ENCODE measurements around the gene GPAT3. TPM values are rescaled to one million over a fixed set of nuclear protein-coding genes. Genes with fewer than 3 reads are reported as not detected.

Gene GPAT3
- polyA plus RNA-seq, 4 donors = 12.9 to 22.4 (median 18.6) TPM

DNA sequence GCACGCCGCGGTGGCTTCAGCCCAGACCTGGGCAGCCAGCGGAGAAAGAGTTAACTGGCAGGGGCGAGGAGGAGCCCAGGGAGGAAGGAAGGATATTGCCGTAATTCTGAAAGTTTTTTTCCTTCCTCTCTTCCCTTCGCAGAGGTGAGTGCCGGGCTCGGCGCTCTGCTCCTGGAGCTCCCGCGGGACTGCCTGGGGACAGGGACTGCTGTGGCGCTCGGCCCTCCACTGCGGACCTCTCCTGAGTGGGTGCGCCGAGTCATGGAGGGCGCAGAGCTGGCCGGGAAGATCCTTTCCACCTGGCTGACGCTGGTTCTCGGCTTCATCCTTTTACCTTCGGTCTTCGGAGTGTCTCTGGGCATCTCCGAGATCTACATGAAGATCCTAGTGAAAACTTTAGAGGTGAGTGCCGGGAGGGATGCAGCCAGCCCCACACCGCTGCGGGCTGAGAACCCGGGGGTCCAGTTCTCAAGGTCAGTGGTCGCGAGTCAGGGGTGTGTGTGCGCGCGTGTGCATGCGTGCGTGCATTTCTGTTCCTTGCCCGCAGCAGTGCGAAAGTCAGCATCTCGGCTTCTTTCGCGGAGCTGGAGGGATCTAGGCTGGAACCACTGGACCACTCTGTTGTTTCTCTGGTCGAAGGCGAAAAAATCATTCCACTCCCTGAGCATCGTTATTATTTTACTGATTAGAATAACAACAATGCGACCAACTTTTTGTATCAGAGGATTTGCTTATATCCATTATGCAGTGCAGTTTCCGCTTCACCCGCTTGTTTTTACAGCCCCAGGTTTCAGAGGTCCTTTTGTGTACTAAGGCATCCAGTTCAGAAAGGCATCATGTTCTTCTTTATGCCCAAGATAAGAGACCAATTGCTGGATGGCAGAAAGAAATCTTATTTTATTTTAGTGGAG is 709 bp downstream of the GPAT3 start:
- H3K27ac ChIP-seq (ENCODE audit: low read depth in 1 of 3, low read length in 2 of 3) = peak overlapping the region; percentile 44 to 94 (median 88)
- FAIRE-seq = no peak
- H3K4me1 ChIP-seq (ENCODE audit: control insufficient read depth in 3 of 3, insufficient read depth in 2 of 3, low read depth in 1 of 3, low read length in 2 of 3) = peaks cover 0 to 16% (median 2%) of the 10 kb centered on the region in 3 donors
- no peaks in the 10 kb centered on the region for H3K36me3 ChIP-seq (ENCODE audit: control insufficient read depth in 3 of 3, insufficient read depth in 2 of 3, low read depth in 1 of 3, low read length in 3 of 3)
- WGBS, 3 donors = 3 to 10% (median 7%) methylated on average over 40 to 46 of the region's 46 CpGs
- no peaks in the 10 kb centered on the region for H3K9me3 ChIP-seq (ENCODE audit: control insufficient read depth in 2 of 2, insufficient read depth in 1 of 2, low read depth in 1 of 2, low read length in 1 of 2)
- DNase-seq = peak; percentile 65 to 79
- peak overlapping the region; percentile 59 to 77 (median 63) for H3K4me3 ChIP-seq (ENCODE audit: low read depth in 1 of 3, low read length in 3 of 3)
- peaks cover 0 to 9% (median 0%) of the 10 kb centered on the region in 3 donors for H3K27me3 ChIP-seq (ENCODE audit: control insufficient read depth in 3 of 3, insufficient read depth in 3 of 3, low read length in 3 of 3)

DNA sequence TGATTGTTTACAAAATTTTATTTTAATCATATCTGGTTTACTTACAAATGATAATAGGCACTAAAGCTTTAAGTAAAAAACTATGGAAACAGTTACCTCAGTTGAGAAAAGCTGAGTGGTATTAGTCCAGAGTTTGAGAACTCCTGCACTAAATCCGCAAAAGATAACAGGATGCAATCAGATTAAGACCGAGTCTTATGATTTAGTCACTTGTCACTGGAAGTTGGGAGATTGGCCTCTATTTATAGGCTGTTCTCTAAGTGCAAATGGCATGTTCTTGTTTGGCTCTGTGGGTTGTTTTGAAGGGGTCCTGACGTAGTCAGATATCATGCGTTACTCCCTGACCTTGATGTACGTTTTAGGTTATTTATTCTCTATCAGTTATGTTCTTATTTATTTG is 6.3 kb downstream of the GPAT3 start:
- 80 to 86% (median 84%) methylated on average over 5 of the region's 5 CpGs for WGBS, 3 donors
- FAIRE-seq = no peak
- H3K27ac ChIP-seq (ENCODE audit: low read depth in 1 of 3, low read length in 2 of 3) = no peak overlapping the region

DNA sequence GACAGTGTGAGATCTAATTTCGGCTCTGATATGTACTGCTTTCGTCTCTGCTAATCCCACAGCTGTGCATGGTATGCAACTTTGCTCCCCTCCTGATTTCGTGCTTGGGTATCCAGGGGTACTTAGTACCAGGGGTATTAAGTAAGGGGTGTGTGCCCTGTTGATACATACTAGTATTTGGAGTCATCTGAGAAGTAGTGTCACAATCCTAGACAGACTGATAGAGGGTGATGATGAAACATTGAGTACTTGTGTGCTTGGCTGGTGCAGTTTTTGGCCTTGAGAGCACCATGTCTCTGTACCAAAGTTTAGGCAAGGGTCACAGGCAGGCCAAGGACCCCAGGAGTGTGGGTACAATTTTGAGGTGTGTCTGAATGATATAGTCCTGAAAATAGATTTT is 10.9 kb downstream of the GPAT3 start:
- no peak for DNase-seq
- Histone ChIP-seq H3K4me3 (ENCODE audit: low read depth in 1 of 3, low read length in 3 of 3) (no peak overlapping the region), H3K4me1 (ENCODE audit: control insufficient read depth in 3 of 3, insufficient read depth in 2 of 3, low read depth in 1 of 3, low read length in 2 of 3) (peaks cover 0 to 7% (median 3%) of the 10 kb centered on the region in 3 donors), H3K36me3 (ENCODE audit: control insufficient read depth in 3 of 3, insufficient read depth in 2 of 3, low read depth in 1 of 3, low read length in 3 of 3) (no peaks in the 10 kb centered on the region), H3K27me3 (ENCODE audit: control insufficient read depth in 3 of 3, insufficient read depth in 3 of 3, low read length in 3 of 3) (no peaks in the 10 kb centered on the region), H3K27ac (ENCODE audit: low read depth in 1 of 3, low read length in 2 of 3) (no peak overlapping the region), H3K9me3 (ENCODE audit: control insufficient read depth in 2 of 2, insufficient read depth in 1 of 2, low read depth in 1 of 2, low read length in 1 of 2) (no peaks in the 10 kb centered on the region)
- WGBS, 3 donors = 82 to 94% (median 87%) methylated on average over 3 of the region's 3 CpGs
- no peak for FAIRE-seq

More for the DNA sequence above, 6.3 kb downstream of the GPAT3 start:
- no peaks in the 10 kb centered on the region for H3K36me3 ChIP-seq (ENCODE audit: control insufficient read depth in 3 of 3, insufficient read depth in 2 of 3, low read depth in 1 of 3, low read length in 3 of 3)
- no peaks in the 10 kb centered on the region for H3K9me3 ChIP-seq (ENCODE audit: control insufficient read depth in 2 of 2, insufficient read depth in 1 of 2, low read depth in 1 of 2, low read length in 1 of 2)
- DNase-seq = no peak
- no peaks in the 10 kb centered on the region for H3K27me3 ChIP-seq (ENCODE audit: control insufficient read depth in 3 of 3, insufficient read depth in 3 of 3, low read length in 3 of 3)
- H3K4me3 ChIP-seq (ENCODE audit: low read depth in 1 of 3, low read length in 3 of 3) = no peak overlapping the region
- H3K4me1 ChIP-seq (ENCODE audit: control insufficient read depth in 3 of 3, insufficient read depth in 2 of 3, low read depth in 1 of 3, low read length in 2 of 3) = peaks cover 0 to 14% (median 0%) of the 10 kb centered on the region in 3 donors

DNA sequence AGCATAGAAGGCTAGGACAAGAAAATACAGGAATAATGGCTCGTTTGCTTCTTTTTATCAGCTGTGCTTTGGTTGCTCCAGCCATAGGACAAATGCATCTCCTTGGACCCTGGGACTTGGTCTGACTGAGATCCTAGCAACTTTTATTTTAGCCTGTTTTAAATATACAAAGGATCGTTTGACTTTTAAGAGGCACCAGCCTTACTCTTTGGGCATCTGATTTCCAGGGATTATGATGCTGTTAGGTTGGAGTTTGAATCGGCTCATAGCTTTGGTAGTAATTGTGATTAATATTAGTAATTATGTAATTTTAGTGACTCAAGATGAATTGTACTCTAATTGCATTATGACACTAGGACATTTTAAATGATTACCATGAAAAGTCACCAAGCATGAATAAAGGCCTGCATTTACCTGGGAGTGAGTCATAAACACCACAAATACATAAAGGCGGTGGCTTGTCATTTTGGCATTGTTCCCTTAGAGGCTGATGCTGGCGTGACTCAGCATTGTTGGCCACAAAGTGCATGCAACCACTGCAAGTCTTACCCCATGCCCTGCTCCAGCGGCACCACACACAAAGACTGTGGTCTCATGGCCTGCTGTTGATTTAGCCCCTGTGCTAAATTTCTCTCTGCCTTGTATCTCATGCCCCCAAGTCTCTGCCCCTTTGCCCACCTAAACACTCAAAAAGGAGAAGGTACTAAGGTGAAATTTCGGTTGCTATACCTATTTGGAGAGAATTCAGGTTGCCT is 12.4 kb downstream of the GPAT3 start:
- WGBS, 3 donors = 23 to 51% (median 24%) methylated on average over 7 of the region's 7 CpGs
- DNase-seq = peak in 1 of 2 donors; percentile 97
- Histone ChIP-seq H3K4me1 (ENCODE audit: control insufficient read depth in 3 of 3, insufficient read depth in 2 of 3, low read depth in 1 of 3, low read length in 2 of 3) (peaks cover 3 to 14% (median 5%) of the 10 kb centered on the region in 3 donors), H3K4me3 (ENCODE audit: low read depth in 1 of 3, low read length in 3 of 3) (no peak overlapping the region), H3K9me3 (ENCODE audit: control insufficient read depth in 2 of 2, insufficient read depth in 1 of 2, low read depth in 1 of 2, low read length in 1 of 2) (no peaks in the 10 kb centered on the region), H3K27me3 (ENCODE audit: control insufficient read depth in 3 of 3, insufficient read depth in 3 of 3, low read length in 3 of 3) (no peaks in the 10 kb centered on the region), H3K27ac (ENCODE audit: low read depth in 1 of 3, low read length in 2 of 3) (peak overlapping the region in 2 of 3 donors; percentile 68 to 70), H3K36me3 (ENCODE audit: control insufficient read depth in 3 of 3, insufficient read depth in 2 of 3, low read depth in 1 of 3, low read length in 3 of 3) (no peaks in the 10 kb centered on the region)
- FAIRE-seq = peak; percentile 61

DNA sequence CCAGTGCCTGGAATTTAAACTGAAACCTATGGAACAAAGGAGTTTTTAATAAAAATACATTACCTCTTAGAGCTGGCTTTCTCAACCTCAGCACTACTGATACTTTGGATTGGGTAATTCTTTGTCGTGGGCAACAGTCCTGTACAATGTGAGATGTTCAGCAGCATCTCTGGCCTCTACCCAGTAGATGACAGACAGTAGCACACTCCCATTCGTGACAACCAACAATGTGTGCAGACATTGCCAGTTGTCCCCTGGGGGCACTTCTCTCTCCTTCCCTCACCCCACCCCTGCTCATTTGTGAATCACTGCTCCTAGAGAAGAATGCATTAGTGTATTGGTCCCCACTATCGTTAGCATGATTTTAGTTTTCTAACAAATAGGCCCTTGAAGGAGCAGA is 16.2 kb downstream of the GPAT3 start:
- WGBS, 3 donors = 80 to 83% (median 81%) methylated on average over 3 of the region's 3 CpGs
- H3K36me3 ChIP-seq (ENCODE audit: control insufficient read depth in 3 of 3, insufficient read depth in 2 of 3, low read depth in 1 of 3, low read length in 3 of 3) = no peaks in the 10 kb centered on the region
- FAIRE-seq = no peak

DNA sequence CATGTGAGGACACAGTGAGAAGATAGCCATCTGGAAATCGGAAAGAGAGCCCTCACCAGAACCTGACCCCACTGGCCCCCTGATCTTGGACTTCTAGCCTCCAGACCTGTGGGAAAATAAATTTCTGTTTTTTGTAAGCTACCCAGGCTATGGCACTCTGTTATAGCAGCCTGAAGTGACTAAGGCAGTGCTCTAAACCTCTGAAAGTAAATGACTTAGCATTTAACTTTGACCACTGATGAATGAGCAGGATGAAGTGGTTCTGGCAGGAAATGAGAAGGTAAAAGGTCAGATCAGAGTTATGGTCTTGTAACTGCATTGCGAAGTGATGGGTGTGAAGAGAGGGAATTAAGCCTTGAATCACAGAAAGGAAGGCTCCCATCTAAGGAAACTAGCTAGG is 17.0 kb downstream of the GPAT3 start:
- H3K4me1 ChIP-seq (ENCODE audit: control insufficient read depth in 3 of 3, insufficient read depth in 2 of 3, low read depth in 1 of 3, low read length in 2 of 3) = peaks cover 5 to 6% (median 5%) of the 10 kb centered on the region in 3 donors
- no peak overlapping the region for H3K4me3 ChIP-seq (ENCODE audit: low read depth in 1 of 3, low read length in 3 of 3)
- WGBS, 3 donors = 29 to 42% (median 39%) methylated on average over 2 of the region's 2 CpGs
- DNase-seq = peak; percentile 54 to 82
- H3K27me3 ChIP-seq (ENCODE audit: control insufficient read depth in 3 of 3, insufficient read depth in 3 of 3, low read length in 3 of 3) = no peaks in the 10 kb centered on the region
- H3K27ac ChIP-seq (ENCODE audit: low read depth in 1 of 3, low read length in 2 of 3) = peak overlapping the region; percentile 51 to 67 (median 52)
- H3K36me3 ChIP-seq (ENCODE audit: control insufficient read depth in 3 of 3, insufficient read depth in 2 of 3, low read depth in 1 of 3, low read length in 3 of 3) = no peaks in the 10 kb centered on the region
- FAIRE-seq = no peak
- H3K9me3 ChIP-seq (ENCODE audit: control insufficient read depth in 2 of 2, insufficient read depth in 1 of 2, low read depth in 1 of 2, low read length in 1 of 2) = no peaks in the 10 kb centered on the region

More for the DNA sequence above, 16.2 kb downstream of the GPAT3 start:
- Histone ChIP-seq H3K27me3 (ENCODE audit: control insufficient read depth in 3 of 3, insufficient read depth in 3 of 3, low read length in 3 of 3) (no peaks in the 10 kb centered on the region), H3K9me3 (ENCODE audit: control insufficient read depth in 2 of 2, insufficient read depth in 1 of 2, low read depth in 1 of 2, low read length in 1 of 2) (no peaks in the 10 kb centered on the region), H3K27ac (ENCODE audit: low read depth in 1 of 3, low read length in 2 of 3) (peak overlapping the region in 1 of 3 donors; percentile 67), H3K4me3 (ENCODE audit: low read depth in 1 of 3, low read length in 3 of 3) (no peak overlapping the region), H3K4me1 (ENCODE audit: control insufficient read depth in 3 of 3, insufficient read depth in 2 of 3, low read depth in 1 of 3, low read length in 2 of 3) (peaks cover 5 to 6% (median 5%) of the 10 kb centered on the region in 3 donors)
- no peak for DNase-seq

DNA sequence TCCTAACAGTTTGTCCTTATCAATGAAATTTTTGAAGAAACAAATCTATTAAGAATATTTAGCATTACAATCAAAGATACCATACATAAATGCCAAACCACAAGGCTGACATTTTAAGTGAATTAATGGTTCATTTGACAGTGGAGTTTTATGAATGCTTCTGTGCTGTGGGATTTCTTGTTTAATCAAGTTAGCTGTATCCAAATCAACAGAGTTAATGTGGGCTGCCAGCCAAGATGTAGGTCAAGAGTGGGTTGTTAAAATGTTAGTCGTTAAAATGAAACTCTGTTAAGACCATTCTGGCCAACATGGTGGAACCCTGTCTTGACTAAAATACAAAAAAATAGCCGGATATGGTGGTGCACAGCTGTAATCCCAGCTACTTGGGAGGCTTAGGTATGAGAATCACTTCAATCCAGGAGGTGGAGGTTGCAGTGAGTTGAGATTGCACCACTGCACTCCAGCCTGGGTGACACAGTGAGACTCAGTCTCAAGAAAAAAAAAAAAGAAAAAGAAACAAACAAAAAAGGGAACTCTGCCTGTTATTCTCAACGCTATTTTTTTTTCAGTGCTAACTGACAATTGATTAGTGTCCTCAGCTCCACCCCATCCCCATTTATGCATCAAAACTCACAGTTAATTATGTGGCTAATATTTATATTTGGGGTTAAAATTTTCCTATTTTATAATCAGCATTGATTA is 20.2 kb downstream of the GPAT3 start:
- Histone ChIP-seq H3K27me3 (ENCODE audit: control insufficient read depth in 3 of 3, insufficient read depth in 3 of 3, low read length in 3 of 3) (no peaks in the 10 kb centered on the region), H3K4me3 (ENCODE audit: low read depth in 1 of 3, low read length in 3 of 3) (no peak overlapping the region)
- no peak for FAIRE-seq

DNA sequence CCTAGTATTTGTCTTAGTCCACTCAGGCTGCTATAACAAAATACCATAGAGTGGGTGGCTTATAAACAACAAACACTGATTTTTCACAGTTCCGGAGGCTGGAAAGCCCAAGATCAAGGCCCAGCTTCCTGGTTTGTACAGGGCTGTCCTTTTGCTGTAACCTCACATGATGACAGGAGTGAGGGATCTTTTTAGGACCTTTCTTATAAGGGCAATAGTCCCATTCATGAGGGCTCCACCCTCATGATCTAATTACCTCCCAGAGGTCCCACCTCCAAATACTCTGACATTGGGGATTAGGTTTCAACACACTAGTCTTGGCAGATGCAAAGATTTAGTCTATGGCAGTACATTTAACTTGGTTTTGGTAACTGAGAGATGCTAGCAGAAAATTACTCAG is 20.9 kb downstream of the GPAT3 start:
- no peaks in the 10 kb centered on the region for H3K27me3 ChIP-seq (ENCODE audit: control insufficient read depth in 3 of 3, insufficient read depth in 3 of 3, low read length in 3 of 3)
- 84 to 91% (median 90%) methylated on average over 1 of the region's 1 CpG for WGBS, 3 donors
- H3K4me1 ChIP-seq (ENCODE audit: control insufficient read depth in 3 of 3, insufficient read depth in 2 of 3, low read depth in 1 of 3, low read length in 2 of 3) = peaks cover 2 to 6% (median 5%) of the 10 kb centered on the region in 3 donors
- no peaks in the 10 kb centered on the region for H3K9me3 ChIP-seq (ENCODE audit: control insufficient read depth in 2 of 2, insufficient read depth in 1 of 2, low read depth in 1 of 2, low read length in 1 of 2)
- no peak overlapping the region for H3K4me3 ChIP-seq (ENCODE audit: low read depth in 1 of 3, low read length in 3 of 3)
- no peaks in the 10 kb centered on the region for H3K36me3 ChIP-seq (ENCODE audit: control insufficient read depth in 3 of 3, insufficient read depth in 2 of 3, low read depth in 1 of 3, low read length in 3 of 3)
- no peak for FAIRE-seq
- no peak overlapping the region for H3K27ac ChIP-seq (ENCODE audit: low read depth in 1 of 3, low read length in 2 of 3)
- DNase-seq = no peak

More for the DNA sequence above, 20.2 kb downstream of the GPAT3 start:
- Histone ChIP-seq H3K36me3 (ENCODE audit: control insufficient read depth in 3 of 3, insufficient read depth in 2 of 3, low read depth in 1 of 3, low read length in 3 of 3) (no peaks in the 10 kb centered on the region), H3K4me1 (ENCODE audit: control insufficient read depth in 3 of 3, insufficient read depth in 2 of 3, low read depth in 1 of 3, low read length in 2 of 3) (peaks cover 2 to 6% (median 5%) of the 10 kb centered on the region in 3 donors), H3K27ac (ENCODE audit: low read depth in 1 of 3, low read length in 2 of 3) (no peak overlapping the region), H3K9me3 (ENCODE audit: control insufficient read depth in 2 of 2, insufficient read depth in 1 of 2, low read depth in 1 of 2, low read length in 1 of 2) (no peaks in the 10 kb centered on the region)
- WGBS, 3 donors = 55 to 62% (median 57%) methylated on average over 3 of the region's 3 CpGs
- no peak for DNase-seq

Measured in small intestine (tissue), 7 donors.